ENCODE measurements around the gene TTLL8. TPM values are rescaled to one million over a fixed set of nuclear protein-coding genes. Genes with fewer than 3 reads are reported as not detected.
A peak's percentile ranks its signal among the peaks of the same experiment; 100 is the strongest.

TTLL8 gene
- total and polyA plus RNA-seq, 9 donors = not detected

GRCh38 chr22:49996119-49996517 is 62.0 kb downstream of the TTLL8 start:
- TF ChIP-seq POLR2A (IDR thresholded peaks at IDR 0.05) = no peak
- no peak for TF ChIP-seq EP300 (IDR thresholded peaks at IDR 0.05)
- no peak for TF ChIP-seq CTCF (IDR thresholded peaks at IDR 0.05)
- Histone ChIP-seq H3K27ac (no peak overlapping the region), H3K27me3 (no peaks in the 10 kb centered on the region), H3K36me3 (no peaks in the 10 kb centered on the region), H3K9me3 (no peaks in the 10 kb centered on the region), H3K4me3 (no peak overlapping the region), H3K4me1 (ENCODE audit: insufficient read depth) (peaks cover 4% of the 10 kb centered on the region)
- peak in 1 of 5 donors; percentile 29 for DNase-seq
- intact Hi-C loops (cut with DNase I) = no loop called here
- WGBS, 3 donors = 81 to 91% (median 86%) methylated on average over 4 of the region's 4 CpGs

- intact Hi-C loops (cut with DNase I) = no loop called here
These were observed 62.6 kb downstream of the TTLL8 start for GRCh38 chr22:49995361-49996118.

GRCh38 chr22:49995041-49995360 is 63.1 kb downstream of the TTLL8 start:
- H3K4me1 ChIP-seq (ENCODE audit: insufficient read depth) = peaks cover 4% of the 10 kb centered on the region
- TF ChIP-seq CTCF (IDR thresholded peaks at IDR 0.05) (no peak), POLR2A (IDR thresholded peaks at IDR 0.05) (no peak), EP300 (IDR thresholded peaks at IDR 0.05) (no peak)
- no peak for DNase-seq
- no peak overlapping the region for H3K27ac ChIP-seq
- no peak overlapping the region for H3K4me3 ChIP-seq
- no peaks in the 10 kb centered on the region for H3K36me3 ChIP-seq
- intact Hi-C loops (cut with DNase I) = no loop called here
- no peaks in the 10 kb centered on the region for H3K9me3 ChIP-seq
- 53 to 75% (median 62%) methylated on average over 2 to 3 of the region's 3 CpGs for WGBS, 3 donors
- no peaks in the 10 kb centered on the region for H3K27me3 ChIP-seq

More at GRCh38 chr22:49995361-49996118, 62.6 kb downstream of the TTLL8 start:
- Histone ChIP-seq H3K4me3 (no peak overlapping the region), H3K9me3 (no peaks in the 10 kb centered on the region), H3K27ac (no peak overlapping the region), H3K36me3 (no peaks in the 10 kb centered on the region), H3K4me1 (ENCODE audit: insufficient read depth) (peaks cover 4% of the 10 kb centered on the region), H3K27me3 (no peaks in the 10 kb centered on the region)
- 76 to 86% (median 83%) methylated on average over 7 to 10 of the region's 10 CpGs for WGBS, 3 donors
- TF ChIP-seq CTCF (IDR thresholded peaks at IDR 0.05) (no peak), EP300 (IDR thresholded peaks at IDR 0.05) (no peak), POLR2A (IDR thresholded peaks at IDR 0.05) (no peak)
- DNase-seq = peak in 2 of 5 donors; percentile 7 to 28

- TF ChIP-seq CTCF (IDR thresholded peaks at IDR 0.05) (no peak), EP300 (IDR thresholded peaks at IDR 0.05) (no peak), POLR2A (IDR thresholded peaks at IDR 0.05) (no peak)
- Histone ChIP-seq H3K9me3 (no peaks in the 10 kb centered on the region), H3K4me1 (ENCODE audit: insufficient read depth) (peaks cover 2% of the 10 kb centered on the region), H3K27me3 (no peaks in the 10 kb centered on the region), H3K4me3 (no peak overlapping the region), H3K27ac (no peak overlapping the region), H3K36me3 (no peaks in the 10 kb centered on the region)
- DNase-seq = peak in 2 of 5 donors; percentile 5 to 29
- intact Hi-C loops (cut with DNase I) = no loop called here
- WGBS, 3 donors = 90 to 94% (median 92%) methylated on average over 21 of the region's 21 CpGs
These were observed 63.6 kb downstream of the TTLL8 start for GRCh38 chr22:49994361-49995040.
